ENCODE results near the gene PIGU.

- TF ChIP-seq GATA2 (IDR thresholded peaks at IDR 0.05; ENCODE audit: low read depth, low read length), result no peak
- no peak for TF ChIP-seq GATA3 (IDR thresholded peaks at IDR 0.05; ENCODE audit: low read depth, low read length)
Observed at GRCh38 chr20:34540596-34541263, 136.2 kb downstream of the PIGU start.

Measured in SH-SY5Y (cell line).